DND-41 (cell line): ENCODE measurements around the gene MTA1.

Source experiments
- CTCF ChIP-seq: IDR thresholded peaks from 2 replicates; pipeline ENCODE4 v1.5.1; 2012; ENCODE audit warnings: borderline replicate concordance, low read length, moderate library complexity, mild to moderate bottlenecking; ENCODE audit not compliant: poor library complexity, severe bottlenecking; ENCODE audit errors: extremely low read depth
- EZH2 ChIP-seq: IDR thresholded peaks from 3 replicates; pipeline ENCODE4 v1.6.1; 2012; ENCODE audit warnings: borderline replicate concordance, low read depth, mild to moderate bottlenecking, moderate library complexity, low read length, inconsistent platforms; ENCODE audit not compliant: severe bottlenecking

GRCh38 chr14:105492031-105492970, 72.7 kb downstream of the MTA1 start:
- TF ChIP-seq CTCF (no peak), EZH2 (no peak)
